Fibroblast of lung (primary cell): Measurements from ENCODE around the gene PLEKHG7. TPM values are rescaled to one million over a fixed set of nuclear protein-coding genes. Genes with fewer than 3 reads are reported as not detected.
A peak's percentile ranks its signal among the peaks of the same experiment; 100 is the strongest.

Source experiments
- DNase-seq, 2 donors: peaks; one replicate each; pipeline versions ENCODE4 v3.0.0 to v3.0.0-alpha.2; 2010; ENCODE audit warnings: low read depth in 2 of 2
- H2AFZ ChIP-seq: 2 replicates; pipeline ENCODE4 v1.5.1; 2012; ENCODE audit warnings: low read length, control low read depth, inconsistent platforms
- H3K27ac ChIP-seq: 2 replicates; pipeline ENCODE4 v1.5.1; 2011; ENCODE audit warnings: low read length, control low read depth; ENCODE audit not compliant: insufficient read depth
- H3K27me3 ChIP-seq: 2 replicates; pipeline ENCODE4 v1.5.1; 2011; ENCODE audit warnings: mild to moderate bottlenecking, low read length; ENCODE audit not compliant: control insufficient read depth, insufficient read depth
- H3K36me3 ChIP-seq: 2 replicates; pipeline ENCODE4 v1.5.1; 2011; ENCODE audit warnings: low read length; ENCODE audit not compliant: control insufficient read depth, insufficient read depth
- H3K4me1 ChIP-seq: 2 replicates; pipeline ENCODE4 v1.5.1; 2011; ENCODE audit warnings: low read length; ENCODE audit not compliant: control insufficient read depth, insufficient read depth; ENCODE audit errors: extremely low read depth
- H3K4me2 ChIP-seq: 2 replicates; pipeline ENCODE4 v1.5.1; 2011; ENCODE audit warnings: low read length, control low read depth; ENCODE audit not compliant: insufficient read depth; ENCODE audit errors: extremely low read depth
- H3K4me3 ChIP-seq, 4 experiments: fragments of 200-600 bp in 1 of 4; sonication (generic) in 1 of 4; replicated peaks in 1 of 4; 2 replicates each; pipeline ENCODE4 v1.5.1; 2011 to 2016; ENCODE audit warnings: low read length in 4 of 4, low read depth in 3 of 4, mild to moderate bottlenecking in 3 of 4, control low read depth in 2 of 4, inconsistent platforms in 1 of 4, mixed read lengths in 1 of 4; ENCODE audit not compliant: insufficient read depth in 1 of 4; ENCODE audit errors: control extremely low read depth in 1 of 4
- H3K79me2 ChIP-seq: 2 replicates; pipeline ENCODE4 v1.5.1; 2012; ENCODE audit warnings: mild to moderate bottlenecking, low read length, inconsistent platforms; ENCODE audit not compliant: control insufficient read depth, insufficient read depth
- H3K9ac ChIP-seq: 2 replicates; pipeline ENCODE4 v1.5.1; 2011; ENCODE audit warnings: mild to moderate bottlenecking, low read length, control low read depth; ENCODE audit not compliant: insufficient read depth
- H3K9me3 ChIP-seq: 2 replicates; pipeline ENCODE4 v1.5.1; 2012; ENCODE audit warnings: low read depth, low read length; ENCODE audit not compliant: control insufficient read depth, insufficient read depth
- H4K20me1 ChIP-seq: 2 replicates; pipeline ENCODE4 v1.5.1; 2011; ENCODE audit warnings: low read length; ENCODE audit not compliant: control insufficient read depth, insufficient read depth; ENCODE audit errors: extremely low read depth
- CTCF ChIP-seq, 2 donors: IDR thresholded peaks in 1 of 2; conservative IDR thresholded peaks in 1 of 2; 1 replicate in 1 of 2; 2 replicates in 1 of 2; pipeline ENCODE4 v1.5.1; 2011 to 2012; ENCODE audit warnings: low read length in 2 of 2, control low read depth in 1 of 2, inconsistent platforms in 1 of 2, low read depth in 1 of 2, mild to moderate bottlenecking in 1 of 2
- EZH2 ChIP-seq: IDR thresholded peaks from 2 replicates; pipeline ENCODE4 v1.5.1; 2012; ENCODE audit warnings: low read length, control low read depth, mild to moderate bottlenecking; ENCODE audit errors: missing control alignments
- polyA plus RNA-seq, 2 donors: library from polyadenylated mRNA; depleted of rRNA in 1 of 2; stranded (reverse) in 1 of 2; unstranded in 1 of 2; fragments of >200 nt; gene quantifications; 2 replicates each; pipeline ENCODE4 v1.2.1, GENCODE V29; 2011 to 2012; ENCODE audit warnings: missing spikeins in 1 of 2
- total RNA-seq: library from RNA; depleted of rRNA; stranded (reverse); fragments of >200 nt; gene quantifications from 2 replicates; pipeline ENCODE4 v1.2.1, GENCODE V29; 2014

Gene PLEKHG7
- total and polyA plus RNA-seq, 2 donors (not counting 1 experiment from before 2014, with no cell fraction given) = not detected

DNA sequence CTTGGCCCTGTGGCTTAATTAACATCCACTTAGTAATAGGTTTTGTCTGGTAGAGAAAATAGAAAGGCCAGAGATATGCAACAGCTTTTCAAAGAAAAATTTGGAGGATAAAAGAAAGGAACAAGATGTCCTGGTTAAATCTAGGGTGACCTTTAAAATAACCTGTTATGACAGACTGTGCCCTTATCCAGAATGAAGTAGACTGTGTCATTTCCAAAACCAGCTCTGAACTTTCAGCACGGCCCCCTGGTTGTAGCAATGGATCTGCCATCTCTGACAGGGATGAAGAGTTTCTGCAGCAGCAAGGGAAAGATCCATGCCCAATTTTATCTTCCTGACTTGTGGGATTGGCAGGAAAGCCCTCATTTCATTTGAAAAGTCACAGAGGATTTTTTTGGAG lies 5.1 kb downstream of the PLEKHG7 start:
- peaks cover 8% of the 10 kb centered on the region for H3K27me3 ChIP-seq
- H3K4me3 ChIP-seq = no peak overlapping the region
- H2AFZ ChIP-seq = no peak overlapping the region
- no peak overlapping the region for H3K27ac ChIP-seq
- no peaks in the 10 kb centered on the region for H3K4me1 ChIP-seq
- H3K79me2 ChIP-seq = no peaks in the 10 kb centered on the region
- TF ChIP-seq EZH2 (no peak), CTCF (conservative IDR thresholded peaks at IDR 0.05 in 1 of 2, IDR thresholded peaks at IDR 0.05 in 1 of 2; ENCODE audit: low read depth in 1 of 2, low read length in 2 of 2) (no peak)
- no peaks in the 10 kb centered on the region for H3K9me3 ChIP-seq
- no peaks in the 10 kb centered on the region for H3K36me3 ChIP-seq
- H3K9ac ChIP-seq = no peak overlapping the region
- no peak for DNase-seq
- H3K4me2 ChIP-seq = no peak overlapping the region
- H4K20me1 ChIP-seq = no peaks in the 10 kb centered on the region

- Histone ChIP-seq H3K27ac (no peak overlapping the region), H3K9me3 (no peaks in the 10 kb centered on the region), H4K20me1 (no peaks in the 10 kb centered on the region), H3K79me2 (no peaks in the 10 kb centered on the region), H2AFZ (no peak overlapping the region), H3K9ac (no peak overlapping the region), H3K36me3 (no peaks in the 10 kb centered on the region), H3K4me1 (peaks cover 2% of the 10 kb centered on the region), H3K27me3 (no peaks in the 10 kb centered on the region), H3K4me2 (no peak overlapping the region), H3K4me3 (no peak overlapping the region)
- no peak for TF ChIP-seq EZH2
- no peak for TF ChIP-seq CTCF (conservative IDR thresholded peaks at IDR 0.05 in 1 of 2, IDR thresholded peaks at IDR 0.05 in 1 of 2; ENCODE audit: low read depth in 1 of 2, low read length in 2 of 2)
- DNase-seq = no peak
Observed at GRCh38 chr12:92715625-92716024, 12.8 kb downstream of the PLEKHG7 start.

DNA sequence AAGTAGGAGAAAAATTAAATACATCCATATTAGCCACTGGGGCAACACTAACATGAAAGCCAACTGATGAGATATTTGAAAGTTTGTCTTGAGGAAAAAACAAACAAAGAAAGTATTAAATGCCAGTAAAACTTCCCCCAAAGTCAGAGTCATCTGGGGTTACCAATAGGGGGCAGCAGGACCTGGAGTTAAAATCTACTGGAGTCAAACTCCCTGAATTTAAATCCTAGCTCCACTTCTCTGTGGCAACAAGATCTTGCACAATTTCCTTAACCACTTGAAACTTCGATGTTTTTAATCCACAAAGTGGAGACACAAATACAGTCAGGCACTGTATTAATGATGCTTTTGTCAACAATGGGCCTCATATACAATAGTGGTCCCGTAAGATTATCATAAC lies 14.4 kb downstream of the PLEKHG7 start:
- TF ChIP-seq CTCF (conservative IDR thresholded peaks at IDR 0.05 in 1 of 2, IDR thresholded peaks at IDR 0.05 in 1 of 2; ENCODE audit: low read depth in 1 of 2, low read length in 2 of 2) = peak; percentile 53 to 68
- no peak for TF ChIP-seq EZH2
- H3K36me3 ChIP-seq = no peaks in the 10 kb centered on the region
- H3K27me3 ChIP-seq = no peaks in the 10 kb centered on the region
- no peak overlapping the region for H3K4me2 ChIP-seq
- no peaks in the 10 kb centered on the region for H3K9me3 ChIP-seq
- H4K20me1 ChIP-seq = no peaks in the 10 kb centered on the region
- H3K4me1 ChIP-seq = peaks cover 2% of the 10 kb centered on the region
- peak; percentile 15 to 85 for DNase-seq
- no peak overlapping the region for H3K27ac ChIP-seq
- H3K4me3 ChIP-seq = no peak overlapping the region
- no peak overlapping the region for H2AFZ ChIP-seq
- H3K79me2 ChIP-seq = no peaks in the 10 kb centered on the region
- no peak overlapping the region for H3K9ac ChIP-seq
